ENCODE results near the gene CENPU.
A peak's percentile ranks its signal among the peaks of the same experiment; 100 is the strongest.
"Not testable (repeated sequence)": the region's sequence is repeated elsewhere in the genome, so short reads cannot be mapped to it uniquely, and the experiment has no call there.

CENPU gene

DNA sequence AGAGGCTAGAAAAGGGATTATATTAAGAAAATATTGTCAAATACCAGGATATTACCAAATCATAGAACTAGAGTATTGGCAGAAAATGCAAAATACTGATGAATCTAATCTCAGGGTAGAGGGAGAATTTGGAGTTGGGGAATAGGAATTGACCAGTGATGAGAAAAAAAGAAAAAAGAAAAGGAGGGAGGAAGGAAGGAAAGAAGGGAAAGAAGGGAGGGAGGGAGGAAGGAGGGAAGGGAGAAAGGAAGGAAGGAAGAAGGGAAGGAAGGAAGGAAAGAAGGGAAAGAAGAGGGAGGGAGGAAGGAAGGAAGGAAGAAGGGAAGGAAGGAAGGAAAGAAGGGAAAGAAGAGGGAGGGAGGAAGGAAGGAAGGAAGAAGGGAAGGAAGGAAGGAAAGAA, 81.2 kb downstream of the CENPU start:
- H3K36me3 ChIP-seq (ENCODE audit: insufficient read depth, low read length); H3K4me3 ChIP-seq (ENCODE audit: low read depth, low read length); H2AFZ ChIP-seq (ENCODE audit: low read length, unreplicated experiment); H3K27ac ChIP-seq (ENCODE audit: low read depth, low read length); H3K27me3 ChIP-seq (ENCODE audit: insufficient read depth, low read length): not testable (repeated sequence)
- Histone ChIP-seq H3K4me1 (ENCODE audit: control insufficient read depth, insufficient read depth, low read length, unreplicated experiment) (peaks cover 13% of the 10 kb centered on the region), H3K79me2 (ENCODE audit: control insufficient read depth, insufficient read depth, low read length, unreplicated experiment) (peaks cover 26% of the 10 kb centered on the region)

GRCh38 chr4:184651899-184652298, 82.0 kb downstream of the CENPU start:
- peaks cover 2% of the 10 kb centered on the region; the same call in 1 of the 2 replicates for H3K36me3 ChIP-seq (ENCODE audit: insufficient read depth, low read length)
- peaks cover 33% of the 10 kb centered on the region for H3K79me2 ChIP-seq (ENCODE audit: control insufficient read depth, insufficient read depth, low read length, unreplicated experiment)
- H2AFZ ChIP-seq (ENCODE audit: low read length, unreplicated experiment) = no peak overlapping the region
- H3K4me1 ChIP-seq (ENCODE audit: control insufficient read depth, insufficient read depth, low read length, unreplicated experiment) = peaks cover 21% of the 10 kb centered on the region
- H3K27ac ChIP-seq (ENCODE audit: low read depth, low read length) = no peak overlapping the region
- no peak overlapping the region for H3K4me3 ChIP-seq (ENCODE audit: low read depth, low read length)
- no peaks in the 10 kb centered on the region for H3K27me3 ChIP-seq (ENCODE audit: insufficient read depth, low read length)

GRCh38 chr4:184649971-184650855, 83.7 kb downstream of the CENPU start:
- peaks cover 30% of the 10 kb centered on the region for H3K4me1 ChIP-seq (ENCODE audit: control insufficient read depth, insufficient read depth, low read length, unreplicated experiment)
- H3K36me3 ChIP-seq (ENCODE audit: insufficient read depth, low read length) = no peaks in the 10 kb centered on the region
- H2AFZ ChIP-seq (ENCODE audit: low read length, unreplicated experiment) = peak overlapping the region; percentile 95
- peaks cover 49% of the 10 kb centered on the region for H3K79me2 ChIP-seq (ENCODE audit: control insufficient read depth, insufficient read depth, low read length, unreplicated experiment)
- H3K4me3 ChIP-seq (ENCODE audit: low read depth, low read length) = peak overlapping the region; percentile 97
- H3K27ac ChIP-seq (ENCODE audit: low read depth, low read length) = peak overlapping the region; percentile 84
- no peaks in the 10 kb centered on the region for H3K27me3 ChIP-seq (ENCODE audit: insufficient read depth, low read length)

DNA sequence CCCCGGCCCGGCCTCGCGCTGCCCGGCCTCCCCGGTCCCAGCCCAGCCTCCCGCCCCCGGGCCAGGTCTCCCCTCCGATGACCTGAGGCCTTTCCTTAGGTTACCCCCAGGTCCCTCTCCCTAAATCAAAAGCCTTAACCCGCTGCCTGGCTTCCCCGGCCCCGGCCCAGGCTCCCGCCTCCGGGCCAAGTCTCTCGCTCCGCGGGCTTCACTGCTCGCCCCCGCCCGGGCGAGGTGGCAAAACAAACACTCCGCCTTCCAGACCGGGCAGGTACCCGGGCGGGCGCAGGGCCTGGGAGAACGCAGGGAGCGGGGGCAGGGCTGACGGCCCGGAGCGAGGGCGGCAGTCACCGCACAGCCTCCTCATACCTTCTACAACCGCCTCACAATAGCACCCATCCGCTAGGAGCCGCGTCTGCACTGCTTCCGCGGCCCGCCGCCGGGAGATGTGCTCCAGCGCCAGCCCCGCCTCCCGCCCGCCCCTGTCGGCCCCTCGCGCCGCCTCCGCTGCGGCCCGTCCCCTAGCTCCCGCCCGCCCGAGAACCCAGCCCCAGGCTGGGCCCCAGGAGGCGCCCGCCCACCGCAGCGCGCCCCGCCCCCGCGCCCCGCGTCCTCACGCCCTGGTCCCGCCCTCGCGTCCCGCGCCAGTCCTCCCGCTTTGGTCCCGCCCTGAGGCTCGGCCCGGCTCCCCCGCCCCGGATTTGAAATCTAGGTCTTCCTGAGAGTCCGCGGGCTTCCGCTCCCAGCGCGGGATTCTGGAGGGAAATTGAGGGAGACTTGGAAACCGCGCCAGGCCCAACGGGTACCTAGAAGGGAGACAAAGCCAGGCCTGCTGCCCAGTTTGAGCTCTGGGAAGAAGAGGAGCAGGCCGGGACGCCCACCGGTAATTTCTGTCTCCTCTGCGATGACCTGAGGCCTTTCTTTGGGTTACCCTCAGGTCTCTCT, 84.6 kb downstream of the CENPU start, which contains the start of the genes CASP3 and PRIMPOL:
Gene CASP3, minus strand, starts transcription at position 422 of the 945 bp plus-strand sequence. CDS start 10,994 bp downstream, outside the sequence.
Gene PRIMPOL, plus strand, starts transcription at position 713 of the 945 bp plus-strand sequence. CDS start 7,403 bp downstream, outside the sequence.
- H3K27ac ChIP-seq (ENCODE audit: low read depth, low read length) = peak within 1 kb of the TSS; percentile 84
- H3K36me3 ChIP-seq (ENCODE audit: insufficient read depth, low read length) = no peaks in the 10 kb centered on the region
- H3K79me2 ChIP-seq (ENCODE audit: control insufficient read depth, insufficient read depth, low read length, unreplicated experiment) = peaks cover 56% of the 10 kb centered on the region
- peak within 1 kb of the TSS; percentile 97 for H3K4me3 ChIP-seq (ENCODE audit: low read depth, low read length)
- H3K27me3 ChIP-seq (ENCODE audit: insufficient read depth, low read length) = no peaks in the 10 kb centered on the region
- H2AFZ ChIP-seq (ENCODE audit: low read length, unreplicated experiment) = peak within 1 kb of the TSS; percentile 95
- H3K4me1 ChIP-seq (ENCODE audit: control insufficient read depth, insufficient read depth, low read length, unreplicated experiment) = peaks cover 38% of the 10 kb centered on the region

DNA sequence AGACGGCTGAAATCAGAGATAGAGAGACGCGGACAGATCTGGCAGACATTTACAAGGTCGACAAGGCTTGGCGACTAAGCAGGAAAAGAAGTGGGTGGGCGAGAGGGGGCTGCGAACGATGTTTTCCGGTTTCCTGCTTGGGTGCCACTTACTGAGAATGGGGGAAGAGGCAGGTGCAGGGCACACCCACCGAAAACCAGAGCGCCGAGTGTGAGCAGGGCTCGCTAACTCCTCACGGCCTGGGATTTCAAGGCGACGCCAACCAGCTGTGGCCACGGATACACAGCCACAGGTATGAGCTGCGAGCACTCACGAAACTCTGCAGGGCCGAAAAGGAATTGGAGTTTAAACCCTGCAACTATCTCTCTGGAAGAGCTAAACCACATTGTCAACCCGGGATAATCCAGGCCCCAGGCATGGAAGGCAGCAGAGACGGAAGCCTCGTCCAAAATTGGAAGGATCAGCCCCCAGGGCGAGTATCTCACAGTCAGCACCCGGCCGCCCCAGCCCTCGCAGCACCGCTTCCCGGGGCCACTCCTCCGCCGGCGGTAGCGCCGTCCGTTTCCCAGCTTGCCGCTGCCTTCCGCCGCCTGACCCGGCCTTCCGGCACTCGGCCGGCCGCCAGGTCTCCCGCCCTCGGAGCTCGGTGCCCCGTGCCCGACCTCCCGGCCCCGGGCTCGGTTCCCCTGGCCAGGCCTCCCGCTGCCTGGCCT, 85.4 kb downstream of the CENPU start:
- no peaks in the 10 kb centered on the region for H3K27me3 ChIP-seq (ENCODE audit: insufficient read depth, low read length)
- peak overlapping the region; percentile 83 for H3K4me3 ChIP-seq (ENCODE audit: low read depth, low read length)
- no peaks in the 10 kb centered on the region; the same call in 1 of the 2 replicates for H3K36me3 ChIP-seq (ENCODE audit: insufficient read depth, low read length)
- H3K4me1 ChIP-seq (ENCODE audit: control insufficient read depth, insufficient read depth, low read length, unreplicated experiment) = peaks cover 31% of the 10 kb centered on the region
- peak overlapping the region; percentile 73 for H3K27ac ChIP-seq (ENCODE audit: low read depth, low read length)
- H3K79me2 ChIP-seq (ENCODE audit: control insufficient read depth, insufficient read depth, low read length, unreplicated experiment) = peaks cover 61% of the 10 kb centered on the region
- no peak overlapping the region for H2AFZ ChIP-seq (ENCODE audit: low read length, unreplicated experiment)

- Histone ChIP-seq H3K27ac (ENCODE audit: low read depth, low read length) (no peak overlapping the region; the same call in 1 of the 2 replicates), H3K4me3 (ENCODE audit: low read depth, low read length) (peak overlapping the region; percentile 83), H3K4me1 (ENCODE audit: control insufficient read depth, insufficient read depth, low read length, unreplicated experiment) (peaks cover 26% of the 10 kb centered on the region), H3K79me2 (ENCODE audit: control insufficient read depth, insufficient read depth, low read length, unreplicated experiment) (peaks cover 61% of the 10 kb centered on the region), H2AFZ (ENCODE audit: low read length, unreplicated experiment) (no peak overlapping the region), H3K36me3 (ENCODE audit: insufficient read depth, low read length) (no peaks in the 10 kb centered on the region; the same call in 1 of the 2 replicates), H3K27me3 (ENCODE audit: insufficient read depth, low read length) (no peaks in the 10 kb centered on the region)
Measured at GRCh38 chr4:184648054-184648312, 85.9 kb downstream of the CENPU start.

DNA sequence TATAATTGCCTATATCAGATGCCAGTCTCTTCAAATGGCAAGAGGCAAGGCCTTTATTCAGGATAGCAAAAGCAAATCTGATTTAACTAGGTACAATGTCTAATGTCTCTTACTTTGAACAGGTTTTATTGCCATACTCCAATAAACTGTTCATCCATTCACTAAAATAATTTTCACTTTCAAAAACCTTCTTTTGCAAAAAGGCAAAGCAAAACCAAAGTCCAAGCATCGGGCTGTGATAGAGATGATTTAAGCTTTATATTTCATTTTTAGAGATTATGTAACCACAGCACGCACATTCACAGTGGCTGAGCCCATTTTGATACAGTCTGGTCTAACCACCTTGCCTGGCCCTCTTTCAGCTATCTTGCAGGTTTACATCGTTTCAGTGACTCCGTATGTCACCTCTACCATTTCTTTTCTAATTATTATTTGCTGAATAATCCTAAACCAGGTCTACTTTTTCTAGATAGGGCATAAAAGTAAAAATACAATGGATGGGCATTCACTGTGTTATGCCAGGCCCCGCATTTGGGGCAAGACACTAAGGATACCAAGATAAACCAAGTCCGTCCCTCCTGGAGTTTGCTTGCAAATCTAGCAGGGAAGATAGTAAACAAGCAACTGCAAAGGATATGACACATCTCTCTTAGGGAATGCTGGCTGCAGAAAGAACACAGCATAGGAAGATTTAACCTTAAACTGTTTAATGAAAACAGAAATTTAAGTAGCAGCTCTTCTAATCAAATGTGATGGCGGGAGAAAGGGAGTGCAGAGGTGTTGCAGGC, 86.4 kb downstream of the CENPU start:
- Histone ChIP-seq H3K79me2 (ENCODE audit: control insufficient read depth, insufficient read depth, low read length, unreplicated experiment) (peaks cover 64% of the 10 kb centered on the region), H3K27ac (ENCODE audit: low read depth, low read length) (no peak overlapping the region; the same call in 1 of the 2 replicates), H3K36me3 (ENCODE audit: insufficient read depth, low read length) (no peaks in the 10 kb centered on the region; the same call in 1 of the 2 replicates)

GRCh38 chr4:184645904-184646610, 87.8 kb downstream of the CENPU start:
- Histone ChIP-seq H3K36me3 (ENCODE audit: insufficient read depth, low read length) (peaks cover 3% of the 10 kb centered on the region; the same call in 1 of the 2 replicates), H3K27ac (ENCODE audit: low read depth, low read length) (no peak overlapping the region), H3K79me2 (ENCODE audit: control insufficient read depth, insufficient read depth, low read length, unreplicated experiment) (peaks cover 76% of the 10 kb centered on the region), H2AFZ (ENCODE audit: low read length, unreplicated experiment) (no peak overlapping the region), H3K4me1 (ENCODE audit: control insufficient read depth, insufficient read depth, low read length, unreplicated experiment) (peaks cover 25% of the 10 kb centered on the region), H3K4me3 (ENCODE audit: low read depth, low read length) (no peak overlapping the region; the same call in 1 of the 2 replicates), H3K27me3 (ENCODE audit: insufficient read depth, low read length) (no peaks in the 10 kb centered on the region)

More for the DNA sequence above, 86.4 kb downstream of the CENPU start:
- H3K4me3 ChIP-seq (ENCODE audit: low read depth, low read length) = peak overlapping the region; percentile 83
- peaks cover 25% of the 10 kb centered on the region for H3K4me1 ChIP-seq (ENCODE audit: control insufficient read depth, insufficient read depth, low read length, unreplicated experiment)
- no peaks in the 10 kb centered on the region for H3K27me3 ChIP-seq (ENCODE audit: insufficient read depth, low read length)
- no peak overlapping the region for H2AFZ ChIP-seq (ENCODE audit: low read length, unreplicated experiment)

Measured in ACC112 (cell line).